HCT116 (cell line): ENCODE measurements around the gene HOXC13. TPM values are rescaled to one million over a fixed set of nuclear protein-coding genes. Genes with fewer than 3 reads are reported as not detected.

Experiments used
- ATAC-seq: fragments of 200-7000 bp; cut with Tn5 transposase; 2 replicates; pipeline ENCODE4 v1.9.1; 2020; ENCODE audit warnings: mild to moderate bottlenecking, moderate library complexity
- BruUV-seq: library from RNA; stranded (reverse); fragments of 400-500 nt; replicated peaks from 2 replicates; lab custom pipeline; 2021; lab: Mats Ljungman, UMichigan
- CTCF ChIA-PET: fragments of 300-600 bp; sonication (Branson Sonifier 250); formaldehyde crosslinking; loops from one replicate; lab custom pipeline; 2021; ENCODE audit warnings: antibody characterized with exemption; lab: Charles Lee
- POLR2A ChIA-PET: fragments of 300-600, 350-600 bp; sonication (Branson Sonifier 250); formaldehyde crosslinking; loops from one replicate; lab custom pipeline; 2021; ENCODE audit warnings: antibody characterized with exemption; lab: Charles Lee
- RAD21 ChIA-PET, 2 experiments: fragments of 300-600 bp; sonication (Branson Sonifier 250); formaldehyde crosslinking; loops; one replicate each; lab custom pipeline; 2023; ENCODE audit warnings: low total read pairs in 2 of 2; ENCODE audit not compliant: uncharacterized antibody in 2 of 2, unreplicated experiment in 2 of 2, low non-redundant PET in 1 of 2; lab: Charles Lee
- DNase-seq: peaks from one replicate; pipeline ENCODE4 v3.0.0-alpha.2; 2010; ENCODE audit warnings: low read depth, low spot score
- H2AFZ ChIP-seq: fragments of 200-600 bp; shearing (Covaris generic), sonication (generic); 2 replicates; pipeline ENCODE4 v1.6.1; 2017; ENCODE audit warnings: low read depth, mixed run types, mixed read lengths, antibody characterized with exemption, low read length; ENCODE audit not compliant: poor library complexity, severe bottlenecking
- H3K27ac ChIP-seq: 2 replicates; pipeline ENCODE4 v1.5.1; 2012; ENCODE audit warnings: low read depth, low read length
- H3K27me3 ChIP-seq: fragments of 200-600 bp; sonication (generic); 2 replicates; pipeline ENCODE4 v1.6.1; 2016; ENCODE audit warnings: mixed run types, low read length, mixed read lengths; ENCODE audit not compliant: insufficient read depth
- H3K36me3 ChIP-seq, 2 experiments: fragments of 200-500 bp in 1 of 2; fragments of 200-600 bp in 1 of 2; sonication (Bioruptor generic) in 1 of 2; sonication (generic) in 1 of 2; 2 replicates each; pipeline versions ENCODE4 v1.5.1 to v1.6.1; 2014 to 2016; ENCODE audit warnings: low read length in 2 of 2, inconsistent platforms in 1 of 2, mixed read lengths in 1 of 2, mixed run types in 1 of 2; ENCODE audit not compliant: insufficient read depth in 2 of 2, control insufficient read depth in 1 of 2
- H3K4me1 ChIP-seq, 2 experiments: fragments of 200-600 bp in 1 of 2; sonication (generic) in 1 of 2; 2 replicates each; pipeline versions ENCODE4 v1.5.1 to v1.6.1; 2012 to 2017; ENCODE audit warnings: low read length in 2 of 2, inconsistent platforms in 1 of 2, mild to moderate bottlenecking in 1 of 2, mixed read lengths in 1 of 2, mixed run types in 1 of 2, moderate library complexity in 1 of 2; ENCODE audit not compliant: insufficient read depth in 2 of 2, control insufficient read depth in 1 of 2
- H3K4me2 ChIP-seq: fragments of 200-600 bp; sonication (generic); 2 replicates; pipeline ENCODE4 v1.6.1; 2017; ENCODE audit warnings: mixed run types, low read length, mixed read lengths
- H3K4me3 ChIP-seq, 2 experiments: fragments of 200-600 bp in 1 of 2; sonication (generic) in 1 of 2; replicated peaks in 1 of 2; 2 replicates each; pipeline ENCODE4 v1.5.1; 2011 to 2016; ENCODE audit warnings: low read length in 2 of 2, control low read depth in 1 of 2, low read depth in 1 of 2, mild to moderate bottlenecking in 1 of 2, mixed read lengths in 1 of 2, mixed run types in 1 of 2
- H3K79me2 ChIP-seq: fragments of 200-600 bp; sonication (generic); 2 replicates; pipeline ENCODE4 v1.6.1; 2017; ENCODE audit warnings: mild to moderate bottlenecking, mixed run types, low read length, moderate library complexity, mixed read lengths; ENCODE audit not compliant: insufficient read depth
- H3K9ac ChIP-seq: fragments of 200-600 bp; sonication (generic); 2 replicates; pipeline ENCODE4 v1.6.1; 2016; ENCODE audit warnings: low read length, mixed read lengths
- H3K9me2 ChIP-seq: fragments of 200-600 bp; sonication (generic), shearing (Covaris generic); 2 replicates; pipeline ENCODE4 v1.6.1; 2017; ENCODE audit warnings: mixed run types, mild to moderate bottlenecking, moderate library complexity; ENCODE audit not compliant: insufficient read depth
- H3K9me3 ChIP-seq, 2 experiments: fragments of 200-500 bp in 1 of 2; fragments of 200-600 bp in 1 of 2; sonication (Bioruptor generic) in 1 of 2; sonication (generic) in 1 of 2; 2 replicates each; pipeline ENCODE4 v1.6.1; 2014 to 2017; ENCODE audit warnings: low read length in 2 of 2, mixed read lengths in 2 of 2, inconsistent platforms in 1 of 2, low read depth in 1 of 2, mild to moderate bottlenecking in 1 of 2, mixed run types in 1 of 2, moderate library complexity in 1 of 2; ENCODE audit not compliant: control insufficient read depth in 1 of 2, insufficient read depth in 1 of 2
- H4K20me1 ChIP-seq: fragments of 200-600 bp; sonication (generic), shearing (Covaris generic); 2 replicates; pipeline ENCODE4 v1.6.1; 2017; ENCODE audit warnings: mixed run types, mild to moderate bottlenecking, moderate library complexity; ENCODE audit not compliant: insufficient read depth
- ELF1 ChIP-seq: IDR thresholded peaks from 2 replicates; pipeline ENCODE4 v1.6.1; 2012; ENCODE audit warnings: low read depth, borderline replicate concordance
- EZH2phosphoT487 ChIP-seq: fragments of 200-600 bp; IDR thresholded peaks from 2 replicates; pipeline ENCODE4 v1.6.1; 2018; ENCODE audit warnings: antibody characterized with exemption, borderline replicate concordance
- FOSL1 ChIP-seq: IDR thresholded peaks from 2 replicates; pipeline ENCODE4 v1.6.1; 2012; ENCODE audit warnings: low read depth
- MAX ChIP-seq: IDR thresholded peaks from 2 replicates; pipeline ENCODE4 v1.6.1; 2012
- POLR2AphosphoS5 ChIP-seq: IDR thresholded peaks from 2 replicates; pipeline ENCODE4 v1.6.1; 2011; ENCODE audit warnings: mild to moderate bottlenecking, low read depth, low read length, moderate library complexity
- RAD21 ChIP-seq: IDR thresholded peaks from 2 replicates; pipeline ENCODE4 v1.6.1; 2012; ENCODE audit warnings: low read depth, mild to moderate bottlenecking
- SIN3A ChIP-seq: IDR thresholded peaks from 2 replicates; pipeline ENCODE4 v1.6.1; 2012; ENCODE audit warnings: low read depth
- SRF ChIP-seq: IDR thresholded peaks from 2 replicates; pipeline ENCODE4 v1.6.1; 2012; ENCODE audit warnings: low read depth
- ZNF274 ChIP-seq: fragments of 200-500 bp; sonication (Bioruptor generic); IDR thresholded peaks from 2 replicates; pipeline ENCODE4 v1.6.1; 2014; ENCODE audit warnings: mild to moderate bottlenecking, low read depth, low read length, inconsistent platforms
- intact Hi-C: fragments of 100-400 bp; cut with micrococcal nuclease; formaldehyde crosslinking; loops from 2 replicates; pipeline ENCODE4 v1.10.0; 2022
- total RNA-seq: library from RNA; stranded (reverse); gene quantifications from one replicate; pipeline ENCODE4 v1.2.1, GENCODE V29; 2021; ENCODE audit not compliant: unreplicated experiment

Gene HOXC13
- total RNA-seq, 1 experiment from 2014 or later = 3.8 TPM

DNA sequence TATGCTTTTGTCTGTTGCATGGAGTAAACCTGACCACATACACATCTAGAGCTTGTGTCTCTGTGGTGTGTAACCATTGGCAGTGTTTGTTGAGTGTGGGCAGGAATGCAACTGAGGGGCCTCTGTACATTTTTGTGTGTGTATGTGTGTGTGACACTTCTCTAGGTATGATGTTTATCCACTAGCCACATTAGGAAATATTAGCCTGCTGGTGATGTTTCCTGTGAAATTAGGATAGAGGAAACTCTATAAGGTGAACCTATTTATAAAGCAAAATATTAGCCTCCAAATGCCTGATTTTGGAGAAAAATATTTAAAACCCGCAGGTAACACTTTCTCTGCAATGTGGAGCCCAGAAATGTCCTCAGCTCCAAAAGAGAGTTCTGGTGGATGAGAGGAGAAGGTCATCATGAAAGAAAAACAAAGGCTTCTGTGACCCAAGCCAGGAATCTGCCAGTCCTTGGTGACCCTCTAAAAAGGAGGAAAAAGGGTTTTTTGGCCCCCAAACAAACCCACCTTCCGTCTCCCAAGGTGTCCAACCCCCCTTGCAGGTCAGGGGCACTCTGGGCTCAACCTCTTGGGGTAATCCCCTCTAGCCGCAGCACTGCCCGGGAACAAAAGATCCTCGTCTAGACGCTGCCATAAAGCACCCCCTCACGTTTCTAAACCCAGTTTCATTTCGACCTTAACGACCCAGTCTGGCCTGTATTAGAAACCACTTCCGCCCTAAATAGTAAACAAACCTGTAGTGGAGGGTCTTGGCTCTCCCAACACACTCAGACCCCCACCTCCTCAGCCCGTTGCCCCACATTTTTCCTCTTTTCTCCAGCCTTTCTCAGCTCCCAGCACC lies 39.2 kb downstream of the HOXC13 start:
- no peak overlapping the region for H3K4me2 ChIP-seq
- H2AFZ ChIP-seq = no peak overlapping the region
- intact Hi-C loops = no loop called here
- no peaks in the 10 kb centered on the region for H4K20me1 ChIP-seq
- no peaks in the 10 kb centered on the region for H3K36me3 ChIP-seq
- ChIA-PET CTCF (no interaction called here), POLR2A (interaction anchor here (0.6 kb wide), 1 partner anchor 249 kb away, joined by 3 read pairs; no protein-coding TSS in a partner anchor), RAD21 (no interaction called here)
- H3K4me1 ChIP-seq = peaks cover 0 to 14% of the 10 kb centered on the region in 2 experiments; a peak in 2 of 4 replicates
- H3K27me3 ChIP-seq = no peaks in the 10 kb centered on the region
- ATAC-seq (no peak), DNase-seq (no peak)
- H3K79me2 ChIP-seq = no peaks in the 10 kb centered on the region
- H3K9me3 ChIP-seq = no peaks in the 10 kb centered on the region
- H3K4me3 ChIP-seq = no peak overlapping the region
- no peak overlapping the region for H3K9ac ChIP-seq
- no TSS peak for BruUV-seq
- H3K27ac ChIP-seq = no peak overlapping the region
- no peaks in the 10 kb centered on the region for H3K9me2 ChIP-seq
- no peak for TF ChIP-seq ELF1
- TF ChIP-seq MAX = no peak
- TF ChIP-seq ZNF274 = no peak
- TF ChIP-seq RAD21 = no peak
- no peak for TF ChIP-seq EZH2phosphoT487
- no peak for TF ChIP-seq FOSL1
- no peak for TF ChIP-seq SIN3A
- TF ChIP-seq POLR2AphosphoS5 = no peak
- no peak for TF ChIP-seq SRF
